Activated naive CD8-positive, alpha-beta T cell treated with anti-CD3 and anti-CD28 coated beads, Interleukin-2, amount 10 ng/mL, durations not matched to agents 7 days and 5 days (primary cell): ENCODE measurements around the gene THRB. TPM values are rescaled to one million over a fixed set of nuclear protein-coding genes. Genes with fewer than 3 reads are reported as not detected.

Experiments
- ATAC-seq: fragments of 150-1000 bp; cut with Tn5 transposase; one replicate; pipeline ENCODE4 v1.10.0; 2021; ENCODE audit warnings: low read depth, moderate library complexity
- POLR2A ChIA-PET: fragments of 350-600 bp; sonication (Branson Sonifier 250); formaldehyde crosslinking; loops from one replicate; lab custom pipeline; 2021; ENCODE audit warnings: antibody characterized with exemption; lab: Charles Lee
- DNase-seq: peaks from one replicate; pipeline ENCODE4 v3.0.0; 2021
- H3K27ac Mint-ChIP-seq: one replicate; pipeline ENCODE4 v1.8.0; 2022; ENCODE audit warnings: mild to moderate bottlenecking, mixed read lengths
- H3K27me3 Mint-ChIP-seq: one replicate; pipeline ENCODE4 v1.8.0; 2022; ENCODE audit warnings: mild to moderate bottlenecking, moderate library complexity, mixed read lengths
- H3K36me3 Mint-ChIP-seq: one replicate; pipeline ENCODE4 v1.8.0; 2021; ENCODE audit warnings: mild to moderate bottlenecking, mixed read lengths
- H3K4me1 Mint-ChIP-seq: one replicate; pipeline ENCODE4 v1.8.0; 2021; ENCODE audit warnings: mixed read lengths
- H3K4me3 Mint-ChIP-seq: one replicate; pipeline ENCODE4 v1.8.0; 2022; ENCODE audit warnings: mild to moderate bottlenecking, moderate library complexity, mixed read lengths
- H3K9me3 Mint-ChIP-seq: one replicate; pipeline ENCODE4 v1.8.0; 2021; ENCODE audit warnings: mixed read lengths
- total RNA-seq, 2 experiments: library from RNA; stranded (reverse); gene quantifications; one replicate each; pipeline ENCODE4 v1.2.3, GENCODE V29; 2021

Gene THRB
- total RNA-seq, 2 experiments from 2014 or later, result not detected

GRCh38 chr3:24506966-24507775 is 12.5 kb upstream of the THRB start:
- Mint-ChIP-seq H3K27me3 (peaks cover 2% of the 10 kb centered on the region), H3K9me3 (no peaks in the 10 kb centered on the region), H3K4me1 (peaks cover 7% of the 10 kb centered on the region), H3K27ac (no peak overlapping the region), H3K4me3 (no peak overlapping the region), H3K36me3 (no peaks in the 10 kb centered on the region)
- DNase-seq (no peak), ATAC-seq (no peak)
- POLR2A ChIA-PET, result no interaction called here

- H3K27ac Mint-ChIP-seq, result no peak overlapping the region
Measured at GRCh38 chr3:24505691-24506550, 11.3 kb upstream of the THRB start.

GRCh38 chr3:24504772-24505171 is 10.1 kb upstream of the THRB start:
- H3K27ac Mint-ChIP-seq, result no peak overlapping the region
- DNase-seq (no peak), ATAC-seq (no peak)
- H3K36me3 Mint-ChIP-seq, result no peaks in the 10 kb centered on the region
- peaks cover 2% of the 10 kb centered on the region for H3K27me3 Mint-ChIP-seq
- H3K9me3 Mint-ChIP-seq, result no peaks in the 10 kb centered on the region
- H3K4me3 Mint-ChIP-seq, result no peak overlapping the region
- peaks cover 7% of the 10 kb centered on the region for H3K4me1 Mint-ChIP-seq
- POLR2A ChIA-PET, result no interaction called here

More at GRCh38 chr3:24505691-24506550, 11.3 kb upstream of the THRB start:
- DNase-seq (no peak), ATAC-seq (no peak)
- H3K9me3 Mint-ChIP-seq, result no peaks in the 10 kb centered on the region
- no peak overlapping the region for H3K4me3 Mint-ChIP-seq
- no peaks in the 10 kb centered on the region for H3K36me3 Mint-ChIP-seq
- H3K4me1 Mint-ChIP-seq, result peaks cover 7% of the 10 kb centered on the region
- POLR2A ChIA-PET, result no interaction called here
- peaks cover 2% of the 10 kb centered on the region for H3K27me3 Mint-ChIP-seq

GRCh38 chr3:24503616-24504113 is 9.0 kb upstream of the THRB start:
- ATAC-seq (no peak), DNase-seq (no peak)
- no peaks in the 10 kb centered on the region for H3K36me3 Mint-ChIP-seq
- no peak overlapping the region for H3K4me3 Mint-ChIP-seq
- no peak overlapping the region for H3K27ac Mint-ChIP-seq
- peaks cover 2% of the 10 kb centered on the region for H3K27me3 Mint-ChIP-seq
- POLR2A ChIA-PET, result no interaction called here
- H3K9me3 Mint-ChIP-seq, result no peaks in the 10 kb centered on the region
- peaks cover 7% of the 10 kb centered on the region for H3K4me1 Mint-ChIP-seq

GRCh38 chr3:24502690-24503089 is 8.0 kb upstream of the THRB start:
- DNase-seq (no peak), ATAC-seq (no peak)
- H3K27me3 Mint-ChIP-seq, result peaks cover 9% of the 10 kb centered on the region
- H3K36me3 Mint-ChIP-seq, result no peaks in the 10 kb centered on the region
- POLR2A ChIA-PET, result no interaction called here
- no peak overlapping the region for H3K4me3 Mint-ChIP-seq
- no peaks in the 10 kb centered on the region for H3K9me3 Mint-ChIP-seq
- peaks cover 7% of the 10 kb centered on the region for H3K4me1 Mint-ChIP-seq
- no peak overlapping the region for H3K27ac Mint-ChIP-seq

GRCh38 chr3:24500806-24501205 is 6.2 kb upstream of the THRB start:
- POLR2A ChIA-PET, result no interaction called here
- no peaks in the 10 kb centered on the region for H3K9me3 Mint-ChIP-seq
- DNase-seq (no peak), ATAC-seq (no peak)
- H3K36me3 Mint-ChIP-seq, result no peaks in the 10 kb centered on the region
- H3K27ac Mint-ChIP-seq, result no peak overlapping the region
- no peak overlapping the region for H3K4me3 Mint-ChIP-seq
- H3K27me3 Mint-ChIP-seq, result peaks cover 26% of the 10 kb centered on the region
- H3K4me1 Mint-ChIP-seq, result peaks cover 7% of the 10 kb centered on the region

GRCh38 chr3:24499991-24500390 is 5.3 kb upstream of the THRB start:
- peaks cover 31% of the 10 kb centered on the region for H3K27me3 Mint-ChIP-seq
- ATAC-seq (no peak), DNase-seq (no peak)
- POLR2A ChIA-PET, result no interaction called here
- H3K27ac Mint-ChIP-seq, result no peak overlapping the region
- H3K4me3 Mint-ChIP-seq, result no peak overlapping the region
- H3K9me3 Mint-ChIP-seq, result no peaks in the 10 kb centered on the region
- H3K36me3 Mint-ChIP-seq, result peaks cover 1% of the 10 kb centered on the region
- H3K4me1 Mint-ChIP-seq, result peaks cover 9% of the 10 kb centered on the region

GRCh38 chr3:24498796-24499195 is 4.1 kb upstream of the THRB start:
- DNase-seq, result no peak
- Mint-ChIP-seq H3K4me1 (peaks cover 7% of the 10 kb centered on the region), H3K4me3 (no peak overlapping the region), H3K27me3 (peaks cover 38% of the 10 kb centered on the region), H3K27ac (no peak overlapping the region), H3K9me3 (no peaks in the 10 kb centered on the region), H3K36me3 (peaks cover 1% of the 10 kb centered on the region)
- POLR2A ChIA-PET, result no interaction called here
- no peak for ATAC-seq

GRCh38 chr3:24498391-24498790 is 3.7 kb upstream of the THRB start:
- no peak for DNase-seq
- H3K36me3 Mint-ChIP-seq, result peaks cover 1% of the 10 kb centered on the region
- ATAC-seq, result no peak
- H3K9me3 Mint-ChIP-seq, result no peaks in the 10 kb centered on the region
- H3K4me3 Mint-ChIP-seq, result no peak overlapping the region
- POLR2A ChIA-PET, result no interaction called here
- peaks cover 6% of the 10 kb centered on the region for H3K4me1 Mint-ChIP-seq
- H3K27me3 Mint-ChIP-seq, result peaks cover 42% of the 10 kb centered on the region
- H3K27ac Mint-ChIP-seq, result no peak overlapping the region

GRCh38 chr3:24497942-24498341 is 3.3 kb upstream of the THRB start:
- ATAC-seq, result no peak
- peaks cover 47% of the 10 kb centered on the region for H3K27me3 Mint-ChIP-seq
- POLR2A ChIA-PET, result no interaction called here
- no peaks in the 10 kb centered on the region for H3K9me3 Mint-ChIP-seq
- H3K4me1 Mint-ChIP-seq, result peaks cover 6% of the 10 kb centered on the region
- peaks cover 1% of the 10 kb centered on the region for H3K36me3 Mint-ChIP-seq
- H3K4me3 Mint-ChIP-seq, result no peak overlapping the region
- no peak overlapping the region for H3K27ac Mint-ChIP-seq
- no peak for DNase-seq

GRCh38 chr3:24496529-24497482 is 2.2 kb upstream of the THRB start:
- POLR2A ChIA-PET, result no interaction called here
- no peak overlapping the region for H3K27ac Mint-ChIP-seq
- no peak for DNase-seq

GRCh38 chr3:24495326-24495994 is 810 bp upstream of the THRB start:
- peaks cover 2% of the 10 kb centered on the region for H3K4me1 Mint-ChIP-seq
- POLR2A ChIA-PET, result no interaction called here
- no peak for ATAC-seq
- H3K27ac Mint-ChIP-seq, result no peak overlapping the region
- peak; percentile 17 for DNase-seq
- H3K36me3 Mint-ChIP-seq, result peaks cover 1% of the 10 kb centered on the region
- H3K27me3 Mint-ChIP-seq, result peaks cover 56% of the 10 kb centered on the region
- no peaks in the 10 kb centered on the region for H3K9me3 Mint-ChIP-seq
- peak overlapping the region; percentile 44 for H3K4me3 Mint-ChIP-seq

More at GRCh38 chr3:24496529-24497482, 2.2 kb upstream of the THRB start:
- Mint-ChIP-seq H3K4me1 (peaks cover 2% of the 10 kb centered on the region), H3K27me3 (peaks cover 53% of the 10 kb centered on the region), H3K4me3 (no peak overlapping the region), H3K9me3 (no peaks in the 10 kb centered on the region), H3K36me3 (peaks cover 1% of the 10 kb centered on the region)
- no peak for ATAC-seq
